ENCODE results near the gene GPRIN3. TPM values are rescaled to one million over a fixed set of nuclear protein-coding genes. Genes with fewer than 3 reads are reported as not detected.
A peak's percentile ranks its signal among the peaks of the same experiment; 100 is the strongest.

The GPRIN3 gene
- total RNA-seq, 1 donor from 2014 or later = 34.2 TPM

- H3K9me3 ChIP-seq = no peaks in the 10 kb centered on the region
- ATAC-seq (no peak), DNase-seq (no peak)
- intact Hi-C loops (cut with DNase I) = no loop called here
- TF ChIP-seq CTCF (IDR thresholded peaks at IDR 0.05) = no peak
- no peak overlapping the region for H3K27ac ChIP-seq
- peaks cover 5% of the 10 kb centered on the region for H3K4me1 ChIP-seq
- H3K36me3 ChIP-seq = no peaks in the 10 kb centered on the region
- no peak overlapping the region for H3K4me3 ChIP-seq
- no peaks in the 10 kb centered on the region for H3K27me3 ChIP-seq (ENCODE audit: low read depth)
Observed at GRCh38 chr4:89242216-89242615, 65.4 kb downstream of the GPRIN3 start.

GRCh38 chr4:89230271-89230670 is 77.3 kb downstream of the GPRIN3 start:
- Histone ChIP-seq H3K36me3 (no peaks in the 10 kb centered on the region), H3K4me1 (no peaks in the 10 kb centered on the region), H3K27me3 (ENCODE audit: low read depth) (no peaks in the 10 kb centered on the region), H3K9me3 (no peaks in the 10 kb centered on the region), H3K27ac (no peak overlapping the region), H3K4me3 (no peak overlapping the region)
- intact Hi-C loops (cut with DNase I) = no loop called here
- ATAC-seq = no peak
- no peak for TF ChIP-seq CTCF (IDR thresholded peaks at IDR 0.05)
- DNase-seq = no peak

- TF ChIP-seq CTCF (IDR thresholded peaks at IDR 0.05) = peak; percentile 78
- DNase-seq (peak; percentile 67), ATAC-seq (peak; percentile 94 to 97)
- H3K9me3 ChIP-seq = no peaks in the 10 kb centered on the region
- no peak overlapping the region for H3K27ac ChIP-seq
- H3K27me3 ChIP-seq (ENCODE audit: low read depth) = no peaks in the 10 kb centered on the region
- H3K4me3 ChIP-seq = no peak overlapping the region
- intact Hi-C loops (cut with DNase I) = loop anchor here (10.0 kb wide), 1 partner anchor 208 kb away; no protein-coding TSS in a partner anchor
- no peaks in the 10 kb centered on the region for H3K36me3 ChIP-seq
- no peaks in the 10 kb centered on the region for H3K4me1 ChIP-seq
Observed at GRCh38 chr4:89226665-89227574, 80.7 kb downstream of the GPRIN3 start.

GRCh38 chr4:89222170-89222569 is 85.4 kb downstream of the GPRIN3 start:
- intact Hi-C loops (cut with DNase I) = loop anchor here (10.0 kb wide), 1 partner anchor 213 kb away; no protein-coding TSS in a partner anchor
- TF ChIP-seq CTCF (IDR thresholded peaks at IDR 0.05) = no peak
- H3K27ac ChIP-seq = no peak overlapping the region
- DNase-seq (no peak), ATAC-seq (no peak)
- H3K27me3 ChIP-seq (ENCODE audit: low read depth) = no peaks in the 10 kb centered on the region
- no peak overlapping the region for H3K4me3 ChIP-seq
- H3K36me3 ChIP-seq = no peaks in the 10 kb centered on the region
- no peaks in the 10 kb centered on the region for H3K9me3 ChIP-seq
- no peaks in the 10 kb centered on the region for H3K4me1 ChIP-seq

GRCh38 chr4:89221167-89221867 is 86.3 kb downstream of the GPRIN3 start:
- no peak for ATAC-seq
- H3K4me1 ChIP-seq = no peaks in the 10 kb centered on the region
- DNase-seq = no peak
- no peaks in the 10 kb centered on the region for H3K9me3 ChIP-seq
- H3K4me3 ChIP-seq = no peak overlapping the region
- intact Hi-C loops (cut with DNase I) = loop anchor here (10.0 kb wide), 1 partner anchor 213 kb away; no protein-coding TSS in a partner anchor
- no peaks in the 10 kb centered on the region for H3K27me3 ChIP-seq (ENCODE audit: low read depth)
- H3K36me3 ChIP-seq = no peaks in the 10 kb centered on the region
- no peak for TF ChIP-seq CTCF (IDR thresholded peaks at IDR 0.05)
- no peak overlapping the region for H3K27ac ChIP-seq
